IPS-20b (cell line): ENCODE data around the gene DNAJC18.

ENCODE experiments used
- H3K27ac ChIP-seq: one replicate; pipeline ENCODE4 v1.5.1; 2013; ENCODE audit warnings: low read length
- H3K27me3 ChIP-seq: 2 replicates; pipeline ENCODE4 v1.6.1; 2013; ENCODE audit warnings: mild to moderate bottlenecking, low read length, inconsistent platforms; ENCODE audit not compliant: insufficient read depth
- H3K36me3 ChIP-seq: 2 replicates; pipeline ENCODE4 v1.6.1; 2013; ENCODE audit warnings: low read depth, mild to moderate bottlenecking, inconsistent platforms, low read length, moderate library complexity; ENCODE audit not compliant: insufficient read depth
- H3K4me1 ChIP-seq: 2 replicates; pipeline ENCODE4 v1.6.1; 2013; ENCODE audit warnings: mild to moderate bottlenecking, control low read depth, inconsistent platforms, low read length, moderate library complexity; ENCODE audit not compliant: insufficient read depth
- H3K4me3 ChIP-seq: 2 replicates; pipeline ENCODE4 v1.5.1; 2013; ENCODE audit warnings: mild to moderate bottlenecking, low read length, inconsistent platforms
- H3K9ac ChIP-seq: 2 replicates; pipeline ENCODE4 v1.6.1; 2013; ENCODE audit warnings: low read depth, mild to moderate bottlenecking, inconsistent platforms, low read length, moderate library complexity
- H3K9me3 ChIP-seq: 2 replicates; pipeline ENCODE4 v1.6.1; 2013; ENCODE audit warnings: mild to moderate bottlenecking, low read depth, low read length, inconsistent platforms; ENCODE audit not compliant: insufficient read depth

The DNAJC18 gene

GRCh38 chr5:139369181-139369580 is 70.1 kb downstream of the DNAJC18 start:
- Histone ChIP-seq H3K27ac (no peak overlapping the region), H3K36me3 (peaks cover 68% of the 10 kb centered on the region)

GRCh38 chr5:139368613-139369012 is 70.7 kb downstream of the DNAJC18 start:
- no peak overlapping the region for H3K4me3 ChIP-seq
- H3K4me1 ChIP-seq: no peaks in the 10 kb centered on the region
- no peak overlapping the region for H3K9ac ChIP-seq
- H3K27me3 ChIP-seq: no peaks in the 10 kb centered on the region
- H3K9me3 ChIP-seq: no peaks in the 10 kb centered on the region
- peaks cover 74% of the 10 kb centered on the region for H3K36me3 ChIP-seq
- no peak overlapping the region for H3K27ac ChIP-seq

More at GRCh38 chr5:139369181-139369580, 70.1 kb downstream of the DNAJC18 start:
- Histone ChIP-seq H3K9me3 (no peaks in the 10 kb centered on the region), H3K9ac (no peak overlapping the region), H3K27me3 (no peaks in the 10 kb centered on the region), H3K4me3 (no peak overlapping the region), H3K4me1 (no peaks in the 10 kb centered on the region)

- Histone ChIP-seq H3K27ac (no peak overlapping the region), H3K27me3 (no peaks in the 10 kb centered on the region), H3K36me3 (peaks cover 60% of the 10 kb centered on the region), H3K9ac (no peak overlapping the region), H3K4me3 (no peak overlapping the region), H3K4me1 (no peaks in the 10 kb centered on the region), H3K9me3 (no peaks in the 10 kb centered on the region)
Measured at GRCh38 chr5:139364466-139364865, 74.9 kb downstream of the DNAJC18 start.

- Histone ChIP-seq H3K9me3 (no peaks in the 10 kb centered on the region), H3K27me3 (no peaks in the 10 kb centered on the region), H3K4me1 (no peaks in the 10 kb centered on the region), H3K9ac (no peak overlapping the region), H3K36me3 (peaks cover 54% of the 10 kb centered on the region), H3K4me3 (no peak overlapping the region), H3K27ac (no peak overlapping the region)
Measured at GRCh38 chr5:139363937-139364336, 75.4 kb downstream of the DNAJC18 start.

GRCh38 chr5:139361835-139362429 is 77.4 kb downstream of the DNAJC18 start:
- Histone ChIP-seq H3K36me3 (peaks cover 51% of the 10 kb centered on the region), H3K9me3 (no peaks in the 10 kb centered on the region), H3K9ac (no peak overlapping the region), H3K27me3 (no peaks in the 10 kb centered on the region), H3K4me3 (no peak overlapping the region), H3K27ac (no peak overlapping the region), H3K4me1 (no peaks in the 10 kb centered on the region)

GRCh38 chr5:139360384-139360783 is 78.9 kb downstream of the DNAJC18 start:
- Histone ChIP-seq H3K27me3 (no peaks in the 10 kb centered on the region), H3K27ac (no peak overlapping the region), H3K36me3 (peaks cover 35% of the 10 kb centered on the region), H3K4me1 (no peaks in the 10 kb centered on the region), H3K9ac (no peak overlapping the region), H3K4me3 (no peak overlapping the region), H3K9me3 (no peaks in the 10 kb centered on the region)
